Aorta (tissue), 5 donors: ENCODE measurements around the gene CSH1. TPM values are rescaled to one million over a fixed set of nuclear protein-coding genes. Genes with fewer than 3 reads are reported as not detected.
"Not testable (repeated sequence)": the region's sequence is repeated elsewhere in the genome, so short reads cannot be mapped to it uniquely, and the experiment has no call there.

ENCODE experiments used
- ATAC-seq: fragments of 200-7000 bp; cut with Tn5 transposase; one replicate; pipeline ENCODE4 v1.9.1; 2022; ENCODE audit warnings: moderate library complexity; ENCODE audit not compliant: low FRiP score
- DNase-seq, 2 donors: peaks; one replicate each; pipeline ENCODE4 v3.0.0-alpha.2; 2020
- H3K27ac ChIP-seq, 2 donors: one replicate each; pipeline ENCODE4 v1.5.1; 2013; ENCODE audit warnings: low read length in 2 of 2, mild to moderate bottlenecking in 2 of 2, moderate library complexity in 2 of 2, control low read depth in 1 of 2, inconsistent platforms in 1 of 2, low read depth in 1 of 2
- H3K27me3 ChIP-seq, 2 donors: one replicate each; pipeline ENCODE4 v1.6.1; 2013; ENCODE audit warnings: control low read depth in 1 of 2, low read length in 1 of 2, mild to moderate bottlenecking in 1 of 2, moderate library complexity in 1 of 2; ENCODE audit not compliant: insufficient read depth in 2 of 2, control insufficient read depth in 1 of 2
- H3K36me3 ChIP-seq, 2 donors: one replicate each; pipeline ENCODE4 v1.6.1; 2013; ENCODE audit warnings: control low read depth in 1 of 2, low read length in 1 of 2, mild to moderate bottlenecking in 1 of 2; ENCODE audit not compliant: insufficient read depth in 2 of 2, control insufficient read depth in 1 of 2
- H3K4me1 ChIP-seq, 2 donors: one replicate each; pipeline ENCODE4 v1.6.1; 2013; ENCODE audit warnings: low read length in 2 of 2, control low read depth in 1 of 2, mild to moderate bottlenecking in 1 of 2, moderate library complexity in 1 of 2; ENCODE audit not compliant: insufficient read depth in 2 of 2, control insufficient read depth in 1 of 2
- H3K4me3 ChIP-seq, 2 donors: one replicate each; pipeline ENCODE4 v1.5.1; 2013; ENCODE audit warnings: low read length in 2 of 2, control low read depth in 1 of 2, mild to moderate bottlenecking in 1 of 2
- H3K9me3 ChIP-seq: one replicate; pipeline ENCODE4 v1.6.1; 2013; ENCODE audit warnings: mild to moderate bottlenecking, low read length; ENCODE audit not compliant: control insufficient read depth
- WGBS, 2 donors: extraction: QIAGEN DNeasy Blood & Tissue Kit; methylation state at CpG; one replicate each; pipeline ENCODE4 v1.1.7; 2013; 5-methylcytosine and 5-hydroxymethylcytosine counted together
- intact Hi-C, 2 donors: fragments of 100-400 bp; cut with DNase I; formaldehyde crosslinking; loops; one replicate each; pipeline versions ENCODE4 v1.14.2 to v1.15.0; 2022
- polyA plus RNA-seq, 2 donors: library from polyadenylated mRNA; stranded (reverse); fragments of 200-250 nt; gene quantifications; one replicate each; pipeline ENCODE4 v1.2.3, GENCODE V29; 2013
- total RNA-seq, 2 donors: library from RNA; stranded (reverse); fragmentation: NEBNext Ultra II Directional; extraction: Animal tissue kit (Norgen Biotek cat#: 25700); gene quantifications; one replicate each; pipeline ENCODE4 v1.2.1, GENCODE V29; 2021
- donor health status: healthy with polysubstance abuse.
- donor health status: Bipolar disorder and iron deficiency.
- donor health status: DM: no; HTN: no; CAD: no.
- donor health status: DM: no; HTN: no; CAD: no.
- donor health status: DM: yes; HTN: yes; CAD: no.

The CSH1 gene
- total and polyA plus RNA-seq, 4 donors, result not detected

- not testable (repeated sequence) for ATAC-seq, H3K9me3 ChIP-seq, H3K27ac ChIP-seq, H3K27me3 ChIP-seq, H3K4me1 ChIP-seq, H3K36me3 ChIP-seq, H3K4me3 ChIP-seq
- 79 to 80% methylated on average over 10 of the region's 10 CpGs for WGBS, 2 donors
- DNase-seq, result peak; percentile 3 to 30
- intact Hi-C loops, result loop anchor here (5.0 to 10.0 kb wide), 3 partner anchors 109 to 217 kb away; partner anchors contain the start of genes ERN1 (in 1 of the 2) and ICAM2 (in 1 of the 2)
These were observed 19.4 kb upstream of the CSH1 start for GRCh38 chr17:63915753-63916152.

DNA sequence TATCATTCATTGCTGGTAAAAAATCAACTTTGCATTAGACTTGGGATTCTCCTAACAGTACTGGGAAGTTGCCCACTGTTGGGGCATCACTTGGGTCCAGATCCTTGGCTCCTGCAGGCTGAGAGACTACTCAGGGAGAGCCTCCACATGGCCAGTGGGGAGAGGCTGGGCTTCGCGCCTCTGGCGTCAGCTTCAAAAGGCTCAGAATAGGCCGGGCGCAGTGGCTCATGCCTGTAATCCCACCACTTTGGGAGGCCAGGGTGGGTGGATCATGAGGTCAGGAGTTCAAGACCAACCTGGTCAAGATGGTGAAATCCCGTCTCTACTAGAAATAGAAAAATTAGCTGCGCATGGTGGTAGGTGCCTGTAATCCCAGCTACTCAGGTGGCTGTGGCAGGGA lies 18.1 kb upstream of the CSH1 start:
- Histone ChIP-seq H3K27ac (no peak overlapping the region), H3K4me3 (no peak overlapping the region), H3K9me3 (no peaks in the 10 kb centered on the region), H3K36me3 (no peaks in the 10 kb centered on the region), H3K27me3 (no peaks in the 10 kb centered on the region), H3K4me1 (no peaks in the 10 kb centered on the region)
- ATAC-seq, result no peak
- peak; percentile 29 to 61 for DNase-seq
- intact Hi-C loops, result loop anchor here in 1 of 2 donors (5.0 to 10.0 kb wide), 2 partner anchors 110 to 223 kb away; partner anchors contain the start of gene ICAM2
- 94% methylated on average over 7 of the region's 7 CpGs for WGBS, 2 donors

GRCh38 chr17:63911657-63912100 lies 15.3 kb upstream of the CSH1 start:
- Histone ChIP-seq H3K4me3 (no peak overlapping the region), H3K4me1 (no peaks in the 10 kb centered on the region), H3K27me3 (no peaks in the 10 kb centered on the region), H3K27ac (no peak overlapping the region), H3K9me3 (no peaks in the 10 kb centered on the region), H3K36me3 (no peaks in the 10 kb centered on the region)
- intact Hi-C loops, result loop anchor here in 1 of 2 donors (5.0 to 10.0 kb wide), 2 partner anchors 113 to 226 kb away; partner anchors contain the start of gene ICAM2
- WGBS, 2 donors, result 42 to 47% methylated on average over 7 of the region's 8 CpGs
- ATAC-seq, result peak; percentile 78
- DNase-seq, result no peak

DNA sequence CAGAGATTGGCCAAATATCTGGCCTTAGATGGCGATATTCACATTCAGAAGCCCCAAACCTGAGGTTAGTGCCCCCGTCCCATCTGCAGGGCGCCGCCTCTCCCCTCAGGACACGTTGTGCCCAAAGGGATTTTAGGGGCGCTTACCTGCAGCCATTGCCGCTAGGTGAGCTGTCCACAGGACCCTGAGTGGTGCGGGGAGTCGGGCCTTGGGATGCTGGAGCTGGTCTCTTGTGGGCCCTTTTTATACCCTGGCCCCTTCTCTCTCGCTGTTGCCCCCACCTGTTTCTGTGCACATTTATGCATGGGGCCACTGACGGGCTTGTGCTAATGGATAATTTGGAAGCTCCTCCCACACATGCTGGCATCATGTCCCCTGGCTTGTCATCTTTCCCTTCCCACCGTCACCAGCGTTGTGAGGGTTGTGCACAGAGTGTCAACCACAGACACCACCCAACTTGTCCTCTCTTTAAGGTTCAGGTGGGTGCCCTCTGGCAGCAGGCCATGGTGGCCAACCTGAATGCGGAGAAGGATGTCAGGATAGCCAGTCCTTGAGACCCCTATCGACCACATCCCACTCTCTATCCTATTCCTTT lies 14.8 kb upstream of the CSH1 start, which contains the start of gene CSHL1:
CSHL1 (minus strand) TSS at position 218 of the 595 bp plus-strand sequence; CDS start at position 156, 62 bp downstream.
- intact Hi-C loops, result loop anchor here in 1 of 2 donors (5.0 to 10.0 kb wide), 2 partner anchors 114 to 226 kb away; partner anchors contain the start of gene ICAM2
- H3K27ac ChIP-seq, result no peak within 1 kb of the TSS
- no peaks in the 10 kb centered on the region for H3K36me3 ChIP-seq
- WGBS, 2 donors, result 61 to 67% methylated on average over 14 to 15 of the region's 15 CpGs
- ATAC-seq (no peak), DNase-seq (no peak)
- no peaks in the 10 kb centered on the region for H3K27me3 ChIP-seq
- no peaks in the 10 kb centered on the region for H3K9me3 ChIP-seq
- no peaks in the 10 kb centered on the region for H3K4me1 ChIP-seq
- H3K4me3 ChIP-seq, result no peak within 1 kb of the TSS

DNA sequence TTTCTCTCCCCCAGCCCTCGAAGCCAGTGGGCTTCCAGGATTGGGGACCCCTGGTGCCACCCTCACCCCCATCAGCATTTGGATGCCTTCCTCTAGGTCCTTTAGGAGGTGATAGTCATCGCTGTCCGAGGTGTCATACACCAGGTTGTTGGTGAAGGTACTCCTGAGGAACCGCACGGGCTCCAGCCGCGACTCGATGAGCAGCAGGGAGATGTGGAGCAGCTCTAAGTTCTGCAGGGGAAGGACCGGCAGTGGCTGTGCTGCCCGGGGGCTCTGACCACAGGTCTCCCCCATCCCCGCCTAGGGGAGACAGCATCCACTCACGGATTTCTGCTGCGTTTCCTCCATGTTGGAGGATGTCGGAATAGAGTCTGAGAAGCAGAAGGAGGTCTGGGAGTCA lies 13.7 kb upstream of the CSH1 start:
- no peaks in the 10 kb centered on the region for H3K27me3 ChIP-seq
- H3K27ac ChIP-seq, result no peak overlapping the region
- intact Hi-C loops, result loop anchor here in 1 of 2 donors (5.0 to 10.0 kb wide), 2 partner anchors 115 to 227 kb away; partner anchors contain the start of gene ICAM2
- H3K36me3 ChIP-seq, result no peaks in the 10 kb centered on the region
- 80 to 86% methylated on average over 14 of the region's 14 CpGs for WGBS, 2 donors
- DNase-seq, result no peak
- no peaks in the 10 kb centered on the region for H3K9me3 ChIP-seq
- ATAC-seq, result no peak
- no peak overlapping the region for H3K4me3 ChIP-seq
- no peaks in the 10 kb centered on the region for H3K4me1 ChIP-seq

GRCh38 chr17:63909586-63909985 lies 13.2 kb upstream of the CSH1 start:
- WGBS, 2 donors, result 86 to 89% methylated on average over 10 of the region's 10 CpGs
- H3K4me3 ChIP-seq, intact Hi-C loops, H3K27me3 ChIP-seq, DNase-seq, H3K27ac ChIP-seq, H3K36me3 ChIP-seq, H3K4me1 ChIP-seq, H3K9me3 ChIP-seq, ATAC-seq: not testable (repeated sequence)

- H3K27ac ChIP-seq, DNase-seq, H3K4me1 ChIP-seq, H3K9me3 ChIP-seq, H3K27me3 ChIP-seq, intact Hi-C loops, H3K4me3 ChIP-seq, H3K36me3 ChIP-seq, ATAC-seq: not testable (repeated sequence)
- 64 to 68% methylated on average over 10 to 11 of the region's 12 CpGs for WGBS, 2 donors
These were observed 10.9 kb upstream of the CSH1 start for GRCh38 chr17:63907161-63907778.

GRCh38 chr17:63904796-63905195 lies 8.4 kb upstream of the CSH1 start:
- ATAC-seq, DNase-seq, H3K36me3 ChIP-seq, intact Hi-C loops, H3K4me1 ChIP-seq, H3K27me3 ChIP-seq, H3K9me3 ChIP-seq, H3K4me3 ChIP-seq, H3K27ac ChIP-seq: not testable (repeated sequence)
- WGBS, 2 donors, result 95 to 98% methylated on average over 8 of the region's 8 CpGs
